Sigmoid colon (tissue), 4 donors: ENCODE data around the gene CCDC39.

Experiments used
- EP300 ChIP-seq, 4 donors: sonication (generic); formaldehyde crosslinking; IDR thresholded peaks; one replicate each; pipeline ENCODE4 v1.6.1; 2017; ENCODE audit warnings: antibody characterized with exemption in 4 of 4
- POLR2AphosphoS5 ChIP-seq, 4 donors: sonication (generic); formaldehyde crosslinking; IDR thresholded peaks; one replicate each; pipeline ENCODE4 v1.6.1; 2017; ENCODE audit warnings: antibody characterized with exemption in 4 of 4
- TF ChIP-seq, protein P1 (sequence below), 4 experiments: fragments of 450-650 bp in 3 of 4; fragments of 200-600 bp in 1 of 4; IDR thresholded peaks; one replicate each; pipeline ENCODE4 v1.5.1; 2016 to 2019; ENCODE audit warnings: antibody characterized with exemption in 4 of 4, mild to moderate bottlenecking in 3 of 4, moderate library complexity in 2 of 4

DNA sequence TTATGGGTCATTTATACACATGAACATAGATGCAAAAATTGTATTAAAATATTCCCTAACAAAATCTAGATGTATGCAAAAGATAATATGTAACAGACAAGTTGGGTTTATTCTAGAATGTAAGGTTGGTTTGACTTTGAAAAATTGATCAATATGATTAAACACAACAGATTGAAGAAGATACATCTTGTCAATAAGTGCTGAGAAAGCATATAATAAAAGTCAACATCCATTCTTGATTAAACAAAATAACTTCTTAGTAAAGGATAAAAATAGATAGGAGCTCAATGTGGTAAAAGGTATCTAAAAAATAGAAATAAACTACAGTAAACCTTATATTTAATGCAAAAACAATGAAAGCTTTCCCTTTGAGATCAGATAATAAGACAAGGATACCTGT, 38.3 kb downstream of the CCDC39 start:
- TF ChIP-seq, protein P1, sequence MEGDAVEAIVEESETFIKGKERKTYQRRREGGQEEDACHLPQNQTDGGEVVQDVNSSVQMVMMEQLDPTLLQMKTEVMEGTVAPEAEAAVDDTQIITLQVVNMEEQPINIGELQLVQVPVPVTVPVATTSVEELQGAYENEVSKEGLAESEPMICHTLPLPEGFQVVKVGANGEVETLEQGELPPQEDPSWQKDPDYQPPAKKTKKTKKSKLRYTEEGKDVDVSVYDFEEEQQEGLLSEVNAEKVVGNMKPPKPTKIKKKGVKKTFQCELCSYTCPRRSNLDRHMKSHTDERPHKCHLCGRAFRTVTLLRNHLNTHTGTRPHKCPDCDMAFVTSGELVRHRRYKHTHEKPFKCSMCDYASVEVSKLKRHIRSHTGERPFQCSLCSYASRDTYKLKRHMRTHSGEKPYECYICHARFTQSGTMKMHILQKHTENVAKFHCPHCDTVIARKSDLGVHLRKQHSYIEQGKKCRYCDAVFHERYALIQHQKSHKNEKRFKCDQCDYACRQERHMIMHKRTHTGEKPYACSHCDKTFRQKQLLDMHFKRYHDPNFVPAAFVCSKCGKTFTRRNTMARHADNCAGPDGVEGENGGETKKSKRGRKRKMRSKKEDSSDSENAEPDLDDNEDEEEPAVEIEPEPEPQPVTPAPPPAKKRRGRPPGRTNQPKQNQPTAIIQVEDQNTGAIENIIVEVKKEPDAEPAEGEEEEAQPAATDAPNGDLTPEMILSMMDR (IDR thresholded peaks at IDR 0.05) = no peak
- TF ChIP-seq POLR2AphosphoS5 (IDR thresholded peaks at IDR 0.05) = no peak
- TF ChIP-seq EP300 (IDR thresholded peaks at IDR 0.05) = no peak
